Activated CD4-positive, alpha-beta T cell treated with anti-CD3 and anti-CD28 coated beads for 24 hours (primary cell): ENCODE data around the gene PRKCG.
"Not testable (repeated sequence)": the region's sequence is repeated elsewhere in the genome, so short reads cannot be mapped to it uniquely, and the experiment has no call there.

Experiments
- DNase-seq, 2 donors: peaks; one replicate each; pipeline ENCODE4 v3.0.0-alpha.2; 2020; ENCODE audit warnings: low read depth in 2 of 2

Gene PRKCG

DNA sequence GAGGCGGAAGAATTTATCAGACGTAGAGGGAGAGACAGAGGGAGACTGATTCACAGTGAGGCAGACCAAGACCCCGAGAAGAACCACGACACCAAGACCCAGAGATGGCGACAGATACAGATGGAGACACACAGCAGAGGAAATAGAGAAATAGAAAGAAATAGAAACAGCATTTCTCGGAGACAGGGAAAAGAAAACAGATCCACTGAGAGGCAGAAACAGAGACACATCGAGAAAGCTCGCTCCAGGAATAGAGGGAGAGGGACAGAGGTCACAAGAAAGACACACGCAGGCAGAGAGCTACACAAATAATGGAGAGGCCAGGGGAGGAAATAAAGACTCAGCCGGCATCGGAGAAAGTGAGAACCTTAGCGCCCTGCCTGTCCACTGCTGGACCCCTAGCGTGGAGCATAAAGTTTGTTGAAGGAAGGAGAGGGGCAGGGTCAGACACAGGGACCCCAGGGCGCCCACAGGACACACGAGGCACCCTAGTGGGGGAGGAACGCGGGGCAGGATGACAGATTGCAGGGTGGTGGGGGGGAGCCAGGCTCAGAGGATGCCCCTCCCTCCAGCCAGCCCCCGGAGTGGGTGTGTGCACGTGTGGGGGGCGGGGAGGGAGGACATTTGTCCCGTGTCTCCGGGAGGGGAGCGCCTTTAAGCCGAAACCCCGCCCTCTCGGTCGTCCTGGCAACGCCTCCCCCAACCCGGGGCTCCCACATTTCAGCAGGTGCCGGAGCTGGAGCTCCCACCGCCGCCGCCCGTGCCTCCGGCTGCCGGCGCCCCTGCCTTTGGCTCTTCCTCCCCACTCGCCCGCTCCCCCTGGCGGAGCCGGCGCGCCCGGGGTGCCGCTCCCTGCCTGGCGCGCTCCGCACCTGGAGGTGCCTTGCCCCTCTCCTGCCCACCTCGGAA, at the start of gene PRKCG:
Gene PRKCG, plus strand, starts transcription at position 716 of the 909 bp plus-strand sequence. CDS start 298 bp downstream, outside the sequence.
- DNase-seq: no peak

DNA sequence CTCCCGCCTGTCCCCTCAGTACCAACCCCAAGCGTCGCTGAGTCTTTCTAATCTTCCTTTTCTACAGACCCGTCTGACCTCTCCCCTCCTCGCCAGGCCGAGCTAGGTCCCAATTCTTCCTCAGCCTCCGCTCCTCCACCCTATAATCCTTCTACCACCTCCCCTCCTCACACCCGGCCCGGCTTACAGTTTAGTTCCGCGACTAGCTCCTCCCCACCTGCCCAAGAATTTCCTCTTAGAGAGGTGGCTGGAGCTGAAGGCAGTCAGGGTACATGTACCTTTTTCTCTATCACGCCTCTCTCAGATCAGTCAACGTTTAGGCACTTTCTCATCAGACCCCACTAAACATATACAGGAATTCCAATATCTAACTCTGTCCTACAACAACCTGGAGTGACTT, 49.1 kb upstream of the PRKCG start:
- DNase-seq: not testable (repeated sequence)

- DNase-seq: not testable (repeated sequence)
Measured at GRCh38 chr19:53838446-53838845, 43.6 kb upstream of the PRKCG start.

GRCh38 chr19:53840241-53840640, 41.8 kb upstream of the PRKCG start:
- DNase-seq: not testable (repeated sequence)

DNA sequence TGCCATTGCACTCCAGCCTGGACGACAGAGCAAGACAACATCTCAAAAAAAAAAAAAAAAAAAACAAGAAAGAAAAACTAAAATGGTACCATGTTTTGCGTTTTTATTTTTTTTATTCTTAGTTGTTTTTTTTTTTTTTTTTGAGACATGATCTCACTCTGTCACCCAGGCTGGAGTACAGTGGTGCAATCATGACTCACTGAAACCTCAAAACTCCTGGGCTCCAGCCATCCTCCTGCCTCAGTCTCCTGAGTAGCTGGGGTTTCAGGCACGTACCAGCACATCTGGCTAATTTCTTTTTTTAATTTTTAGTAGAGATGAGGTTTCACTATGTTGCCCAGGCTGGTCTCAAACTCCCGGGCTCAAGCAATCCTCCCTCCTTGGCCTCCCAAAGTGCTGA, 41.1 kb upstream of the PRKCG start:
- not testable (repeated sequence) for DNase-seq

DNA sequence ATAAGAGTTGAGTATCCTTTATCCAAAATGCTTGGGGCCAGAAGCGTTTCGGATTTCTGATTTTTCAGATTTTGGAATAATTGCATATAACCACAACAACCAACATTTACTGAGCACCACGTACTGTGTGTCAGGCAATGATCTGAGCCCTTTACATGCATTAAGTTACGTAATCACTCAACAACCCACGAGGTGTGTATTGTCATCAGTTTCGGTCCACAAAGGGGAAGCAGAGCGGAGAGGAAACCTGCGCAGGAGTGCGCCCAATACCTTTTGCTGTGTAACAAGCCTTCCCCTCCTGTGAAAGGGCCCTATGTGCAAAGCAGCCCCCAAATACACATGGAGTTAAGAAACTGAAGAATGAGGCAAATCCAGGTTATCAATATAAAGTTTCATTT, 37.1 kb upstream of the PRKCG start:
- DNase-seq: no peak

DNA sequence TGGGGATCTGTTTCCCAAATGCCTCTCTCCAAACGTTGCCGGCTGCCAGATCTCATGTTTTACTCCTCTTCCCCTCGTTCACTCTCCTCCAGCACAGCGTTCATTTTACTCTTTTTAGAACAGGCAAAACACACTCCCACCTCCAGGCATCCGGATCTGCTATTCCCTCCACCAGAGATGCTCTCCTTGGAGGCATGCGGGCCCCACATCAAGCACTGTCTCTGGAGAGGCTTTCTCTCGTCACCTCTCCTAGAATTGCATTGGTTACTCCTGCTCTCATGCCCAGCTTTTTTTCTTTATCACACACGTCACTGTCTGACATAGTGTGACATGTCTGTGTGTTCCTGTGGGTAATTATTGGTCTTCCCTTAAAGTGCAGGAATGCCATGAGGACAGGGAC, 34.4 kb upstream of the PRKCG start:
- no peak for DNase-seq

DNA sequence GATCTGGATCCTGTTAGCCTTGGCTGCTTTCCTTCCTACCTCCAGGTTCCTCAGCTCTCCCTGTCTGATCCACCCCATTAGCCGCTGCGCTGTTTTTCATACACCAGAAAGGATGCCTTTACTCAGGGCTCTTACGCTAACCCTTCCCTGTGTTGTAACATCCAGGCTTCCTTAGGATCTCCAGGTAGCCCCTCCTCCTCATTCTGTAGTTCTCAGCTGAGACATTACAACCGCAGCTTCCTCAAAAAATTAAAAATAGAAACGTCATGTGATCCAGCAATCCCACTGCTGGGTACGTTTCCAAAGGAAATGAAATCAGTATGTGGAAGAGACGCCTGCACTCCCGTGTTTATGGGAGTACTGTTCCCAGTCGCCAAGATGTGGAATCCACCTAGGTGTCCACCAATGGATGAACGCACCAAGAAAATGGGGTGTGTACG, 32.7 kb upstream of the PRKCG start:
- DNase-seq: no peak

GRCh38 chr19:53853707-53854106, 28.3 kb upstream of the PRKCG start:
- no peak for DNase-seq

GRCh38 chr19:53864308-53864836, 17.6 kb upstream of the PRKCG start:
- DNase-seq: no peak

DNA sequence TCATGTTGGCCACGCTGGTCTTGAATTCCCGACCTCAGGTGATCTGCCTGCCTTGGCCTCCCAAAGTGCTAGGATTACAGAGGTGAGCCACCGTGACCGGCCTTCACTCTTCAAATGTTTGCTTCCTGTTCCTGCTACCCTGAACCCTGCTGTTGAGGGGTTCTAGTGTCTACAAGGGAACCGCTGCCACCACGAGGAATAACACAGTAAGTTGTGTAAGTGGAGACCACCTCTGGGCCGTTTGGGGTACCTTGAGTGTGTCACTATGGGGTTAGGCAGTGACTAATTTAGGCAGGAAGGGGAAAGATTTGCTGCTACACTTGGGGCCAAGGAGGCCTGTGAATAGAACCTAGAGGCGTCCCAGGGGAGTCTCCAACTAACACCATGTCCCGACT, 16.5 kb upstream of the PRKCG start:
- no peak for DNase-seq

- peak in 1 of 2 donors; percentile 42 for DNase-seq
Measured at GRCh38 chr19:53865918-53866864, 15.8 kb upstream of the PRKCG start.

DNA sequence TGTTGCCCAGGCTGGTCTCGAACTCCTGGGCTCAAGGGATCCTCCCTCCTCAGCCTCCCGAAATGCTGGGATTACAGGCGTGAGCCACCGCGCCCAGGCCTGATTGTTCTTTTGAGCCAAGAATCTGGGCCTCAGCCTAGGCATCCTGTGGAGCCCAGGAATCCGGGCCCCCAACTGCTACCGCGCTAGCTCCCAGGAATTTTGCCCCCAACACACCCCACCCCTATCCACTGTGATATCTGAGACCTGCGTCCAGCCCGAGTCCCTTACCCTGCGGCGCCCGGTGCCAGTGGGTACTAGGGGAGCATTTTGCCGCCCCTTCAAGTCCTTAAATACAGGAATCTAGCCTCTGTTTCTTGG, 15.2 kb upstream of the PRKCG start:
- DNase-seq: no peak

GRCh38 chr19:53867225-53868090, 14.5 kb upstream of the PRKCG start, which contains the start of gene MYADM:
Gene MYADM (plus strand): TSS chr19:53867883. CDS start chr19:53873530, 5,647 bp downstream.
- peak; percentile 96 to 98 for DNase-seq

DNA sequence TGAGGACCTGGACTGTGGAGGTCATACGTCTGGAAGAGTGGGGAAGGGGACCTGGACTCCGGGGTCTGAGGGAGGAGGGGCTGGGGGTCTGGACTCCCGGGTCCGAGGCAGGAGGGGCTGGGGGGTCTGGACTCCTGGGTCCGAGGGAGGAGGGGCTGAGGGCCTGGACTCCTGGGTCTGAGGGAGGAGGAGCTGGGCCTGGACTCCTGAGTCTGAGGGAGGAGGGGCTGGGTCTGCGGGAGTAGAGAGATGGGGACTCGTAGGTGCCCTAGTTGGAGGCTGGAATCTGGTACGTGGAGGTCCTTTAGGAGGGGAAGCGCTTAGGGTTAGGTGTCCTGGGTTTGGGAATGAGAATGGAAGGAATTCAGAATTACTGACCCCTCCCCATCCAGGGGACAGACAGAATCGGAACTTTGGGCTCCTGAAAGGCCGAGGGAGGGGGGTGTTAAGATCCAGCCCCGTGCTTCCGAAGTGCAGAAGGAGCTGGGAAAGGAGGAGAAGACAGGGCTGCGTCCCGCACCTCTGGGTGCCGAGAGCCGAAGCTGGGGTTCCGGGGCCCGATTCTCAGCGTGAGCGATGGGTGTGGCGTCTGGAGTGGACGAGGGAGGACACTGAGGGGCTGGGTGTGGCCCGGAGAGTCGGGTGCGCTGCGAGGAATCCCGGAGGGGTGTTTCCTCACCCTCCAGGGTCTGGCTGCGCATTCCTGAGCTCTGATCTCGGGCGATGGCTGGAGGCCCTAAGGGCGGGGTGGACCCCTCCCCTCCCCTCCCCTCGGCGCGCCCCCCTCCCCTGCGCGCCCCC, 13.7 kb upstream of the PRKCG start:
- no peak for DNase-seq

DNA sequence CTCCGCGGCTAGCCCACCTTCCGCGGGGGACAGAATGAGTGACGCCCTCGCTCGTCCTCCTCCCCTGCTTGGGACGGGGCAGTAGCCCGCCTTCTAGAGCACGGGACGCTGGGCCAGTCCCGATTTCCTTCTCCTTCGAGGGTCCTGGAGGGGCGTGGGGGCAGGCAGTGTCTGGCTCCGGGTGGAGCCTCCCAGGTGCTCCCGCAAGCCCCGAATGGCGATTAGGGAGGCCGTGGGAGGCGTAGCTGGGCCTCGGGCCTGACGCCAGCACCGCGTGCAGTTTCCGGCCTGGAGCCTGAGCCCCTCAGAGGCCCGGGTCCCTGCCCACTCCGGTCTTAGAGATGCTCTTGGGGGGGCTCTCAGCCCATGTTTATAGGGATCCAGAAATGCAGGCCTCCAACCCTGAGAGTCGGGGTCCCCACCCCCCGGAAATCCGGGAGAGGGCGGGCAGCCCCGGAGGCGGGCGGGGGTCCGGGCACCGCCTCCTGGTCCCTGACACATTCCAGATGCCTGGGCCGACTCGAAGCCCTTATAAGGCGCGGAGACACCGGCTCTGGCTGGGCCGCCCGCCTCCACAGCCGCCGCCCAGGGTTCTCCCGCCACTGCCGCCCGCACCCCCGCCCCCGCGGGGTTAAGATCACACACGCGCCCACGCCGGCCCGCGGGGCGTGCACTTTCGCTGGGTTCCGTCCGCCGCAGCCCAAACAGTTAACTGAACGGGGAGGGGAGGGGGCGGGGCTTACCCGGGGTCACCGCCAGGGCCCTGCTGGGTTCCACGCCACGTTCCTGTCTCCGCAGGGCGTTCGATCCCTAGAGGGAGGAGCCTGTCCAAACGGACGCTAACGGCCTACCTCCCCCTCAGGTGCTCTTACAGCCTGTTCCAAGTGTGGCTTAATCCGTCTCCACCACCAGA, 12.8 kb upstream of the PRKCG start:
- peak; percentile 58 to 72 for DNase-seq

GRCh38 chr19:53869805-53870484, 12.1 kb upstream of the PRKCG start:
- DNase-seq: not testable (repeated sequence)

- no peak for DNase-seq
Measured at GRCh38 chr19:53870485-53870844, 11.5 kb upstream of the PRKCG start.

DNA sequence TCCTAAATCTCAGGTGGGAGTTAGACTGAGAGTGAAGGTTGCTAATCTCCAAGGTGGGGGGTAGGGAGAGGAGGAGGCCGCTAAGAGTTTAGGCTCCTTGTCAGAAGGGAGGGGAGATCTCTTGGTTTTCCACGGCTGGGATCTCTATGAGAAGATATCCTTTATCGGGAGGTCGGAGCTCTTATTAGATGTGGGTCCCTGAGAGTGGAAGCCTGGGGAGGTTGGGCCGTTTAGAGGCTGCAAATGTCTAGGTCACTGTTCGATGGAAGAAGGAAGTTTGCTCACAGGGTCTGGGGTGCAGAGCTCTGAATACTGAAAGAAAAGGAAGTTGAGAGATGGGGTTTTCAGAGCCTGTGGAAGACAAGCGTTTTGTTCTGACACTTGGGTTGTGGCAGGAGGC, 10.5 kb upstream of the PRKCG start:
- no peak for DNase-seq
